Activated naive CD4-positive, alpha-beta T cell treated with anti-CD3 and anti-CD28 coated beads for 36 hours (primary cell): ENCODE data around the gene FZD2. TPM values are rescaled to one million over a fixed set of nuclear protein-coding genes. Genes with fewer than 3 reads are reported as not detected.
"Not testable (repeated sequence)": the region's sequence is repeated elsewhere in the genome, so short reads cannot be mapped to it uniquely, and the experiment has no call there.

ENCODE experiments used
- CTCF ChIA-PET: fragments of 350-600 bp; sonication (Branson Sonifier 250); formaldehyde crosslinking; loops from one replicate; lab custom pipeline; 2021; ENCODE audit warnings: antibody characterized with exemption; lab: Charles Lee
- DNase-seq: peaks from one replicate; pipeline ENCODE4 v3.0.0-alpha.2; 2020
- H3K27ac Mint-ChIP-seq: one replicate; pipeline ENCODE4 v1.8.0; 2021; ENCODE audit warnings: mild to moderate bottlenecking, mixed read lengths
- H3K27me3 Mint-ChIP-seq: one replicate; pipeline ENCODE4 v1.8.0; 2021; ENCODE audit warnings: low read depth, mixed read lengths
- H3K36me3 Mint-ChIP-seq: one replicate; pipeline ENCODE4 v1.8.0; 2021; ENCODE audit warnings: low read depth, mixed read lengths
- H3K4me1 Mint-ChIP-seq: one replicate; pipeline ENCODE4 v1.8.0; 2021; ENCODE audit warnings: low read depth, mixed read lengths
- H3K4me3 Mint-ChIP-seq: one replicate; pipeline ENCODE4 v1.8.0; 2021; ENCODE audit warnings: mild to moderate bottlenecking, moderate library complexity, mixed read lengths
- H3K9me3 Mint-ChIP-seq: one replicate; pipeline ENCODE4 v1.8.0; 2021; ENCODE audit warnings: mixed read lengths
- intact Hi-C: fragments of 100-400 bp; cut with micrococcal nuclease; formaldehyde crosslinking; loops from one replicate; pipeline ENCODE4 v1.15.1; 2023
- total RNA-seq, 2 experiments: library from RNA; stranded (reverse); gene quantifications; one replicate each; pipeline ENCODE4 v1.2.3, GENCODE V29; 2021

Gene FZD2
- not detected for total RNA-seq

DNA sequence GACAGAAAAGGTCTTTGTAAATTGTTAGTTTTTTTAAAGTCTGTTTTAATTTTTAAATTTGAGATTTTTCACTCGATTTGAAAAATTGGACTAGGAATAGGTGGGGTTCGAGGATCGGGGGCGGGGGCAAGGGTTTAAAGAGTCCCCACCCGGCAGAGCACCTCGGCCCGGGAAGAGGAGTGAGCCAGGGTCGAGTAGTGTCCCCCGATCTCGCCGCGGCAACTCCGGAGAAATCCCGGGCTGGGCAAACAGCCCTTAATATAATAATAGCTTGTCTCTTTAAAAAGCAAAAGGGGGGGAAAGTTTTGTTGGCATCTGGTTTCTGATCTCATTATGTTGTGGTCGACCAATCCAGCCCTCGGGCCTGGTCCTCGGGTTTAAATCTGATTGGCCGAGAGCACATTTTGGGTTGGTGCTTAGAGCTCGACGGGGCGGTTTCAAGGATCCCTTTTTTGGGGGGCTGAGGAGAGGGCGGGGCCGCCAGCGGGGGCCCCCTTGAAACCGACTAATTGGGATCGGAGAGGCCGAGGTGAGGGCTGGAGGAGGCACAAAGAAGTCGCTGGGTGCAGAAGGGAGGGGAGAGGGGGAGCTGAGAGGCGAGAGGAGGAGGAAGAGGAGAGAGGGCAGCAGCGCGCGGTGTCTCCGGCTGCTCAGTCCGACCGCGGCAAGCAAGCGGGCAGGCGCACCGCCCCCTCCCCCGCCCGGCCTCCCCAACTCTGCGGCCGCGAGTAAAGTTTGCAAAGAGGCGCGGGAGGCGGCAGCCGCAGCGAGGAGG lies at the start of gene FZD2:
TSS of gene FZD2 (plus strand) at position 653 of the 775 bp plus-strand sequence. CDS start 205 bp downstream, outside the sequence.
- DNase-seq: peak; percentile 31
- Mint-ChIP-seq H3K27me3 (peaks cover 65% of the 10 kb centered on the region), H3K4me3 (peak within 1 kb of the TSS; percentile 75), H3K9me3 (peaks cover 2% of the 10 kb centered on the region), H3K4me1 (peaks cover 19% of the 10 kb centered on the region), H3K36me3 (no peaks in the 10 kb centered on the region), H3K27ac (no peak within 1 kb of the TSS)
- CTCF ChIA-PET: interaction anchor here (0.5 kb wide), 1 partner anchor 94 kb away, joined by 5 read pairs; no protein-coding TSS in a partner anchor
- intact Hi-C loops: no loop called here

GRCh38 chr17:44511241-44512134 lies 45.8 kb upstream of the FZD2 start:
- H3K27ac Mint-ChIP-seq, H3K9me3 Mint-ChIP-seq, H3K36me3 Mint-ChIP-seq, H3K4me1 Mint-ChIP-seq, H3K4me3 Mint-ChIP-seq, intact Hi-C loops, H3K27me3 Mint-ChIP-seq: not testable (repeated sequence)
- CTCF ChIA-PET: interaction anchor here (0.6 kb wide), 1 partner anchor 8 kb away, joined by 3 read pairs; no protein-coding TSS in a partner anchor
- DNase-seq: peak; percentile 13

DNA sequence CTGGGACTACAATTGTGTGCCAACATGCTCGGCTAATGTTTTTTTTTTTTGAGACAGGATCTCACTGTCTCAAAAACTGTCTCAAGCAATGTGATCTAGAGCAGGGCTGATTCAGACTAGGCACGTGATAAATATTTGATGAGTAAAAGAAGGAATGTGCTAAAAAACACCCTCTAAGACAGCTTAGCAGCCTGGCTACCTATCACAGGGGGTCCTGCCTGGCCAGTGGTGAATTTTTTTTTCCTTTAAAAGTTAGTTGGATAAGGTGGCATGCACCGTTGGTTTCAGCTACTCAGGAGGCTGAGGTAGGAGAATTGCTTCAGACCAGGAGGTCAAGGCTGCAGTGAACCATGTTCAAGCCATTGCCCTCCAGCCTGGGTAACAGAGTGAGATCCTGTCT lies 39.3 kb upstream of the FZD2 start:
- no peak for DNase-seq
- H3K9me3 Mint-ChIP-seq: no peaks in the 10 kb centered on the region
- H3K27me3 Mint-ChIP-seq: no peaks in the 10 kb centered on the region
- intact Hi-C loops: no loop called here
- no peaks in the 10 kb centered on the region for H3K36me3 Mint-ChIP-seq
- H3K4me3 Mint-ChIP-seq: no peak overlapping the region
- CTCF ChIA-PET: interaction anchor here (0.7 kb wide), 1 partner anchor 305 kb away, joined by 3 read pairs; no protein-coding TSS in a partner anchor
- H3K27ac Mint-ChIP-seq: no peak overlapping the region
- no peaks in the 10 kb centered on the region for H3K4me1 Mint-ChIP-seq

- H3K4me3 Mint-ChIP-seq: no peak overlapping the region
- no peaks in the 10 kb centered on the region for H3K9me3 Mint-ChIP-seq
- intact Hi-C loops: loop anchor here (1.0 kb wide), 2 partner anchors 123 to 138 kb away; no protein-coding TSS in a partner anchor
- CTCF ChIA-PET: interaction anchor here (0.6 to 2.8 kb wide), 21 partner anchors 10 to 499 kb away, joined by 3 to 22 read pairs (median 4); no protein-coding TSS in a partner anchor
- H3K36me3 Mint-ChIP-seq: no peaks in the 10 kb centered on the region
- peaks cover 2% of the 10 kb centered on the region for H3K27me3 Mint-ChIP-seq
- no peaks in the 10 kb centered on the region for H3K4me1 Mint-ChIP-seq
- peak; percentile 87 for DNase-seq
- no peak overlapping the region for H3K27ac Mint-ChIP-seq
These were observed 34.2 kb upstream of the FZD2 start for GRCh38 chr17:44522883-44523671.

DNA sequence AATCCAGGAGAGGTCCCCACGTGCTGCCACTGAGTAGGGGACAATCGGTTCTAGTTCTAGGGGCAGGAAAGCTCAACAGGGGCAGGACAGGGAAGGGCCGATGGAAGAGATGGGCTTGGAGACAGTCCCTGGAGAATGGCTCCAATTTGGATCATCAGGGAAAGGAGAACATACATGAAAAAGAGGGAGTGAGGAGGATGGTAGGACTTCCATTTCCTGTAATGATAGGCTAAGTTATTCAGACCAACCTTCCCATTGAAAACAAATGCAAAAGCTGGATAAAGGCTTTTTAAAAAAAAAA lies 33.7 kb upstream of the FZD2 start:
- H3K4me1 Mint-ChIP-seq: no peaks in the 10 kb centered on the region
- H3K27ac Mint-ChIP-seq: no peak overlapping the region
- CTCF ChIA-PET: interaction anchor here (0.6 to 2.8 kb wide), 19 partner anchors 9 to 313 kb away, joined by 3 to 22 read pairs (median 4); no protein-coding TSS in a partner anchor
- intact Hi-C loops: loop anchor here (1.0 kb wide), 2 partner anchors 123 to 138 kb away; no protein-coding TSS in a partner anchor
- H3K4me3 Mint-ChIP-seq: no peak overlapping the region
- DNase-seq: no peak
- no peaks in the 10 kb centered on the region for H3K36me3 Mint-ChIP-seq
- peaks cover 2% of the 10 kb centered on the region for H3K27me3 Mint-ChIP-seq
- no peaks in the 10 kb centered on the region for H3K9me3 Mint-ChIP-seq

DNA sequence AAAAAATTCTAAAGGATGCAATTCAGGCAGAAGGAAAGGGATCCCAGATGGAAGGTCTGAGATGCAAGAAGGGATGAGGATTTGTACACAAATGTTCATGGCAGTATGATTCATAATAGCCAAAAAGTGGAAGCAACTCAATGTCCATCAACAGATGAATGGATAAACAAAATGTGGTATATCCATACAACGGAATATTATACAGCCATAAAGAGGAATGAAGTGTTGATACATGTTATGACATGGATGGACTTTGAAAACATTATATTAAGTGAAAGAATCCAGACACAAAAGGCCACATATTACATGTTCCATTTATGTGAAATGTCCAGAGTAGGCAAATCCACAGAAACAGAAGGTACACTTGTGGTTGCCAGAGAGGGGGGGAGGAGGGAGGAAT lies 30.2 kb upstream of the FZD2 start:
- no peaks in the 10 kb centered on the region for H3K4me1 Mint-ChIP-seq
- no peak overlapping the region for H3K27ac Mint-ChIP-seq
- H3K4me3 Mint-ChIP-seq: no peak overlapping the region
- CTCF ChIA-PET: no interaction called here
- intact Hi-C loops: no loop called here
- no peaks in the 10 kb centered on the region for H3K36me3 Mint-ChIP-seq
- no peak for DNase-seq
- H3K9me3 Mint-ChIP-seq: no peaks in the 10 kb centered on the region
- peaks cover 2% of the 10 kb centered on the region for H3K27me3 Mint-ChIP-seq

DNA sequence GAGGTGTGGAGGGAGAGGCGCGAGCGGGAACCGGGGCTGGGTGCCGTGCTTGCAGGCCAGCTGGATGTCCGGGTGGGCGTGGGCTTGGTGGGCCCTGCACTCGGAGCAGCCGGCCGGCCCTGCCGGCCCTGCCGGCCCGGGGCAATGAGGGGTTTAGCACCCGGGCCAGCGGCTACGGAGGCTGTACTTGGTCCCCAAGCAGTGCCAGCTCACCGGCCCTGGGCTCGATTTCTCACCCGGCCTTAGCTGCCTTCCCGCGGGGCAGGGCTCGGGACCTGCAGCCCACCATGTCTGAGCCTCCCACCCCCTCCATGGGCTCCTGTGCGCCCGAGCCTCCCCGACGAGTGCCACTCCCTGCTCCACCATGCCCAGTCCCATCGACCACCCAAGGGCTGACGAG lies 29.3 kb upstream of the FZD2 start:
- H3K4me1 Mint-ChIP-seq: no peaks in the 10 kb centered on the region
- H3K36me3 Mint-ChIP-seq: no peaks in the 10 kb centered on the region
- H3K27me3 Mint-ChIP-seq: peaks cover 2% of the 10 kb centered on the region
- CTCF ChIA-PET: no interaction called here
- H3K4me3 Mint-ChIP-seq: no peak overlapping the region
- no peak overlapping the region for H3K27ac Mint-ChIP-seq
- no peaks in the 10 kb centered on the region for H3K9me3 Mint-ChIP-seq
- intact Hi-C loops: no loop called here
- no peak for DNase-seq

- Mint-ChIP-seq H3K27me3 (peaks cover 2% of the 10 kb centered on the region), H3K27ac (no peak overlapping the region), H3K9me3 (no peaks in the 10 kb centered on the region), H3K4me1 (peaks cover 8% of the 10 kb centered on the region), H3K4me3 (no peak overlapping the region), H3K36me3 (no peaks in the 10 kb centered on the region)
- intact Hi-C loops: loop anchor here (10.0 kb wide), 1 partner anchor 335 kb away; no protein-coding TSS in a partner anchor
- DNase-seq: no peak
- CTCF ChIA-PET: interaction anchor here (0.7 kb wide), 1 partner anchor 105 kb away, joined by 4 read pairs; no protein-coding TSS in a partner anchor
These were observed 27.4 kb upstream of the FZD2 start for GRCh38 chr17:44529864-44530263.

DNA sequence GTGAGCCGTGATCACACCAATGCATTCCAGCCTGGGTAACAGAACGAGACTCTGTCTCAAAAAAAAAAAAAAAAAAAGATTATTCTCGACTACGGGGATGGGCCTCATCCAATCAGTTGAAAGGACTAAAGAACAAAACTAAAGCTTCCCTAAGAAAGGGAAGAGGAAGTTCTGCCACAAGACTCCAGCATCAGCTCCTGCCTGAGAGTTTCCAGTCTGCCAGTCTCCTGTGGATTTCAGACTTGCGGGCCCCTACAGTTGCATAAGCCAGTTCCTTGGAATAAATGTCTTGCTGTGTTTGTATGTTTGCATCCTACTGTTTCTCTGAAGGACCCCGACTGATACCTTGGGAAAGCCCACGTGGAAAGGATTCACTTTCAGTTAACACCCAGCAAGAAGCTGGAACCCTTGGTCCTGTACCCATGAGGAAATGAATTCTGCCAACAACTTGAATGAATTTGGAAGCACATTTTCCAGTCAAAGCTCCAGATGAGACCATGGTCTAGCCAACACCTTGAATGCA lies 26.3 kb upstream of the FZD2 start:
- intact Hi-C loops: loop anchor here (10.0 kb wide), 1 partner anchor 334 kb away; no protein-coding TSS in a partner anchor
- Mint-ChIP-seq H3K27me3 (no peaks in the 10 kb centered on the region), H3K4me3 (no peak overlapping the region), H3K36me3 (no peaks in the 10 kb centered on the region), H3K27ac (no peak overlapping the region), H3K4me1 (peaks cover 8% of the 10 kb centered on the region), H3K9me3 (no peaks in the 10 kb centered on the region)
- DNase-seq: no peak
- CTCF ChIA-PET: interaction anchor here (0.6 to 1.3 kb wide), 2 partner anchors 151 to 180 kb away, joined by 3 read pairs; no protein-coding TSS in a partner anchor

- Mint-ChIP-seq H3K27ac (no peak overlapping the region), H3K36me3 (no peaks in the 10 kb centered on the region), H3K27me3 (no peaks in the 10 kb centered on the region), H3K4me1 (peaks cover 8% of the 10 kb centered on the region), H3K9me3 (no peaks in the 10 kb centered on the region), H3K4me3 (no peak overlapping the region)
- CTCF ChIA-PET: interaction anchor here (0.6 to 2.8 kb wide), 24 partner anchors 8 to 1453 kb away, joined by 3 to 22 read pairs (median 4); partner anchors contain the start of gene GPATCH8
- DNase-seq: peak; percentile 93
- intact Hi-C loops: loop anchor here (1.0 to 10.0 kb wide), 3 partner anchors 103 to 331 kb away; no protein-coding TSS in a partner anchor
These were observed 23.6 kb upstream of the FZD2 start for GRCh38 chr17:44533533-44534246.
